A172 (cell line): Measurements from ENCODE around the gene EPB41L4B. TPM values are rescaled to one million over a fixed set of nuclear protein-coding genes. Genes with fewer than 3 reads are reported as not detected.

Experiments
- DNase-seq: peaks from one replicate; pipeline ENCODE4 v3.0.0-alpha.2; 2015; ENCODE audit warnings: low spot score
- total RNA-seq: library from RNA; depleted of rRNA; stranded (reverse); fragments of >200 nt; shearing (Covaris generic); gene quantifications from 2 replicates; pipeline ENCODE4 v1.2.3, GENCODE V29; 2014

The EPB41L4B gene
- total RNA-seq, 1 experiment from 2014 or later = 1.7 TPM

- no peak for DNase-seq
These were observed 115.3 kb downstream of the EPB41L4B start for GRCh38 chr9:109205526-109205925.

- no peak for DNase-seq
These were observed 117.0 kb downstream of the EPB41L4B start for GRCh38 chr9:109203761-109204360.

- no peak for DNase-seq
These were observed 121.2 kb downstream of the EPB41L4B start for GRCh38 chr9:109199676-109200075.

GRCh38 chr9:109198736-109199382 lies 122.0 kb downstream of the EPB41L4B start:
- peak; percentile 14 for DNase-seq

- no peak for DNase-seq
These were observed 126.8 kb downstream of the EPB41L4B start for GRCh38 chr9:109193974-109194556.

- DNase-seq = peak; percentile 11
These were observed 128.0 kb downstream of the EPB41L4B start for GRCh38 chr9:109192732-109193361.

- no peak for DNase-seq
These were observed 129.1 kb downstream of the EPB41L4B start for GRCh38 chr9:109191746-109192145.

GRCh38 chr9:109190151-109190550 lies 130.7 kb downstream of the EPB41L4B start:
- DNase-seq = peak; percentile 25

GRCh38 chr9:109186857-109187520 lies 133.9 kb downstream of the EPB41L4B start:
- DNase-seq = no peak

- DNase-seq = peak; percentile 43
These were observed 137.7 kb downstream of the EPB41L4B start for GRCh38 chr9:109182940-109183798.

- no peak for DNase-seq
These were observed 138.3 kb downstream of the EPB41L4B start for GRCh38 chr9:109182550-109182939.

- DNase-seq = no peak
These were observed 139.6 kb downstream of the EPB41L4B start for GRCh38 chr9:109181284-109181683.

- DNase-seq = no peak
These were observed 140.9 kb downstream of the EPB41L4B start for GRCh38 chr9:109179801-109180523.

GRCh38 chr9:109176963-109177362 lies 143.9 kb downstream of the EPB41L4B start:
- no peak for DNase-seq

- DNase-seq = no peak
These were observed 144.5 kb downstream of the EPB41L4B start for GRCh38 chr9:109176386-109176785.

GRCh38 chr9:109172935-109173334 lies 147.9 kb downstream of the EPB41L4B start:
- no peak for DNase-seq

GRCh38 chr9:109171926-109172325 lies 148.9 kb downstream of the EPB41L4B start:
- DNase-seq = peak; percentile 65

- no peak for DNase-seq
These were observed 152.7 kb downstream of the EPB41L4B start for GRCh38 chr9:109168170-109168569.

- no peak for DNase-seq
These were observed 153.1 kb downstream of the EPB41L4B start for GRCh38 chr9:109167716-109168115.

GRCh38 chr9:109166771-109167601 lies 153.9 kb downstream of the EPB41L4B start, which contains the start of gene FRRS1L:
FRRS1L (minus strand) TSS chr9:109167249; CDS start chr9:109167138, 111 bp downstream.
- no peak for DNase-seq
